ENCODE measurements around the gene TBCK.

Gene TBCK

GRCh38 chr4:106036334-106036733, 279.7 kb downstream of the TBCK start:
- no peak for DNase-seq

GRCh38 chr4:106035204-106035603, 280.8 kb downstream of the TBCK start:
- DNase-seq: no peak

GRCh38 chr4:106034751-106035150, 281.3 kb downstream of the TBCK start:
- DNase-seq: no peak

- no peak for DNase-seq
Measured at GRCh38 chr4:106034220-106034619, 281.8 kb downstream of the TBCK start.

- DNase-seq: no peak
Measured at GRCh38 chr4:106033469-106033868, 282.5 kb downstream of the TBCK start.

GRCh38 chr4:106032851-106033286, 283.1 kb downstream of the TBCK start:
- DNase-seq: no peak

- DNase-seq: no peak
Measured at GRCh38 chr4:106022454-106022853, 293.6 kb downstream of the TBCK start.

- no peak for DNase-seq
Measured at GRCh38 chr4:106021737-106022410, 294.1 kb downstream of the TBCK start.

- no peak for DNase-seq
Measured at GRCh38 chr4:106019771-106020170, 296.2 kb downstream of the TBCK start.

GRCh38 chr4:106017975-106018374, 298.0 kb downstream of the TBCK start:
- DNase-seq: no peak

GRCh38 chr4:106011387-106011786, 304.6 kb downstream of the TBCK start:
- DNase-seq: no peak

GRCh38 chr4:106010761-106011160, 305.2 kb downstream of the TBCK start:
- DNase-seq: no peak

- DNase-seq: no peak
Measured at GRCh38 chr4:106002994-106003393, 313.0 kb downstream of the TBCK start.

- DNase-seq: no peak
Measured at GRCh38 chr4:105998171-105999063, 317.6 kb downstream of the TBCK start.

- DNase-seq: no peak
Measured at GRCh38 chr4:105996845-105997244, 319.2 kb downstream of the TBCK start.

GRCh38 chr4:105994841-105995501, 321.0 kb downstream of the TBCK start:
- DNase-seq: no peak

GRCh38 chr4:105994061-105994460, 321.9 kb downstream of the TBCK start:
- DNase-seq: no peak

- no peak for DNase-seq
Measured at GRCh38 chr4:105992641-105993305, 323.2 kb downstream of the TBCK start.

GRCh38 chr4:105991726-105992125, 324.3 kb downstream of the TBCK start:
- DNase-seq: no peak
